Stimulated activated CD4-positive, alpha-beta T cell treated with anti-CD3 and anti-CD28 coated beads, TNF-alpha, amount 100 ng/mL, for 24 hours (primary cell): Measurements from ENCODE around the gene FMR1NB.

Experiments used
- DNase-seq, 3 experiments: peaks; one replicate each; pipeline ENCODE4 v3.0.0-alpha.2; 2020; ENCODE audit warnings: low read depth in 3 of 3

FMR1NB gene

GRCh38 chrX:147981038-147981752 lies at the start of gene FMR1NB:
Gene FMR1NB (plus strand): TSS chrX:147981337. CDS start chrX:147981403, 66 bp downstream.
- no peak for DNase-seq

- DNase-seq, result no peak
Measured at GRCh38 chrX:147933815-147934214, 47.3 kb upstream of the FMR1NB start.

- DNase-seq, result no peak
Measured at GRCh38 chrX:147935156-147935758, 45.9 kb upstream of the FMR1NB start.

GRCh38 chrX:147945286-147945685 lies 35.9 kb upstream of the FMR1NB start:
- DNase-seq, result no peak

GRCh38 chrX:147948531-147948930 lies 32.6 kb upstream of the FMR1NB start:
- no peak for DNase-seq

GRCh38 chrX:147950352-147950751 lies 30.8 kb upstream of the FMR1NB start:
- no peak for DNase-seq

- no peak for DNase-seq
Measured at GRCh38 chrX:147953976-147954375, 27.2 kb upstream of the FMR1NB start.

- no peak for DNase-seq
Measured at GRCh38 chrX:147957291-147957690, 23.8 kb upstream of the FMR1NB start.

GRCh38 chrX:147958291-147958690 lies 22.8 kb upstream of the FMR1NB start:
- DNase-seq, result no peak

- no peak for DNase-seq
Measured at GRCh38 chrX:147960722-147961121, 20.4 kb upstream of the FMR1NB start.

- DNase-seq, result no peak
Measured at GRCh38 chrX:147962476-147962875, 18.7 kb upstream of the FMR1NB start.

- DNase-seq, result no peak
Measured at GRCh38 chrX:147978931-147979330, 2.2 kb upstream of the FMR1NB start.

GRCh38 chrX:148020329-148020728 lies 39.2 kb downstream of the FMR1NB start:
- DNase-seq, result no peak

- DNase-seq, result no peak
Measured at GRCh38 chrX:148024425-148025148, 43.5 kb downstream of the FMR1NB start.

GRCh38 chrX:148035380-148035779 lies 54.2 kb downstream of the FMR1NB start:
- no peak for DNase-seq

GRCh38 chrX:148037020-148037419 lies 55.9 kb downstream of the FMR1NB start:
- no peak for DNase-seq

- DNase-seq, result no peak
Measured at GRCh38 chrX:148043271-148043855, 62.2 kb downstream of the FMR1NB start.

GRCh38 chrX:148047200-148047599 lies 66.1 kb downstream of the FMR1NB start:
- no peak for DNase-seq

GRCh38 chrX:148049441-148049840 lies 68.3 kb downstream of the FMR1NB start:
- DNase-seq, result no peak

- no peak for DNase-seq
Measured at GRCh38 chrX:148051973-148052372, 70.8 kb downstream of the FMR1NB start.

GRCh38 chrX:148067285-148067684 lies 86.1 kb downstream of the FMR1NB start:
- DNase-seq, result no peak

GRCh38 chrX:148069759-148070503 lies 88.8 kb downstream of the FMR1NB start:
- DNase-seq, result no peak
